ENCODE results near the gene TCF12. TPM values are rescaled to one million over a fixed set of nuclear protein-coding genes. Genes with fewer than 3 reads are reported as not detected.

TCF12 gene
- total and polyA plus RNA-seq, 2 of the 8 experiments (the other 6 are each of a cell fraction or from before 2014, with no cell fraction given), result 85.8 to 101 TPM

DNA sequence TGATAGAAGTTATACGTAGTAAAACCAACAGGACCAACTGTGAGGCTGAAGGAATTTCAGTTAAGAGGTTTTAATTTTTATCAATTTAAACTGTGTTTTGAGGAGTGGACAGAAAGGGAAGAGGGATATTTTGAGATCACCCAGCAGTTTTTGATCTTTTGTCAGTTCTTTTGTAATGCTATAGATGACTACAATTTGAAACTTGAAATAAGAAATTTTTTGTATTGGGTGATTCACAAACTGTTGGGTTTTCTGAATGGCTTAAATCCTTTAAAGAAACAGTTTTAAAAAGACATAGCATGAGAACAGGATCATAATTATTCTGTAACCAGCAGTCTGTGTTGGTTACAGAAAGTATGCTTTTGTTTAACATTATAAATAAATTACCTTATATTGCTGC lies 67.4 kb downstream of the TCF12 start:
- Histone ChIP-seq H2BK12ac (ENCODE audit: low read depth, low read length) (no peak overlapping the region), H3K14ac (ENCODE audit: insufficient read length) (no peak overlapping the region), H2AK5ac (ENCODE audit: low read depth, low read length) (no peak overlapping the region), H4K8ac (ENCODE audit: extremely low read depth, insufficient read depth, low read length) (no peak overlapping the region), H4K91ac (replicated peaks; ENCODE audit: insufficient read length, low read length) (no peak overlapping the region), H2BK20ac (ENCODE audit: low read length) (no peak overlapping the region), H3K79me2 (ENCODE audit: control insufficient read depth in 1 of 2, insufficient read depth in 2 of 2, low read length in 2 of 2) (peaks cover 0 to 98% of the 10 kb centered on the region in 2 experiments; a peak in 2 of 4 replicates), H2AFZ (ENCODE audit: low read length) (no peak overlapping the region), H3K9ac (replicated peaks in 1 of 4; ENCODE audit: extremely low read depth in 1 of 4, low read depth in 3 of 4, low read length in 3 of 4) (no peak overlapping the region), H4K20me1 (replicated peaks in 1 of 2; ENCODE audit: control insufficient read depth in 1 of 2, insufficient read depth in 2 of 2, low read length in 2 of 2) (peaks cover 2 to 8% of the 10 kb centered on the region in 2 experiments), H3K9me3 (ENCODE audit: insufficient read depth in 2 of 2, low read depth in 1 of 2, low read length in 1 of 2) (no peaks in the 10 kb centered on the region), H3K27ac (ENCODE audit: low read depth, low read length) (no peak overlapping the region), H4K5ac (ENCODE audit: insufficient read length, low read depth, low read length) (no peak overlapping the region), H3K4ac (replicated peaks; ENCODE audit: insufficient read length, low read depth, low read length) (no peak overlapping the region), H3K4me3 (ENCODE audit: extremely low read depth in 1 of 4, insufficient read depth in 2 of 4, low read depth in 3 of 4, low read length in 4 of 4) (no peak overlapping the region), H3K23ac (ENCODE audit: insufficient read length) (no peak overlapping the region), H3K27me3 (replicated peaks in 1 of 4; ENCODE audit: control insufficient read depth in 3 of 4, extremely low read depth in 1 of 4, insufficient read depth in 3 of 4, low read length in 3 of 4) (no peaks in the 10 kb centered on the region), H3K36me3 (ENCODE audit: control insufficient read depth in 2 of 4, insufficient read depth in 4 of 4, low read length in 3 of 4) (no peaks in the 10 kb centered on the region), H3K4me2 (ENCODE audit: insufficient read depth in 1 of 2, low read depth in 2 of 2, low read length in 2 of 2) (no peak overlapping the region), H2BK5ac (ENCODE audit: low read depth, low read length) (no peak overlapping the region), H2BK120ac (replicated peaks; ENCODE audit: low read depth, low read length) (no peak overlapping the region), H3K18ac (ENCODE audit: extremely low read depth, low read length) (no peak overlapping the region), H3K56ac (replicated peaks; ENCODE audit: insufficient read length, low read depth, low read length) (no peak overlapping the region), H2BK15ac (ENCODE audit: low read length) (no peak overlapping the region), H3K4me1 (replicated peaks in 1 of 4; ENCODE audit: control insufficient read depth in 3 of 4, insufficient read depth in 4 of 4, low read length in 3 of 4) (no peaks in the 10 kb centered on the region; a peak in 2 of 7 replicates), H3K23me2 (ENCODE audit: low read depth, low read length) (no peaks in the 10 kb centered on the region; the same call in 1 of the 2 replicates), H3K79me1 (ENCODE audit: low read depth, low read length) (no peaks in the 10 kb centered on the region; the same call in 1 of the 2 replicates)
- WGBS, 2 experiments (ENCODE audit: extremely low coverage in 1 of 2, insufficient coverage in 1 of 2, insufficient read length in 1 of 2, insufficient replicate concordance in 2 of 2, low coverage in 1 of 2, low lambda C conversion rate in 2 of 2, missing lambda C conversion rate in 1 of 2), result 92% methylated on average over 1 of the region's 1 CpG; no CpG with 5 or more reads in 1 of the 2 experiments
- FAIRE-seq, result no peak
- no peak for DNase-seq (ENCODE audit: low read depth in 1 of 2, low spot score in 2 of 2)
- TF ChIP-seq BRCA1 (IDR thresholded peaks at IDR 0.05; ENCODE audit: low read depth, low read length) (no peak), BCL11A (IDR thresholded peaks at IDR 0.05; ENCODE audit: low read depth in 2 of 2, low read length in 2 of 2) (no peak)
- CTCF ChIA-PET (ENCODE audit: partially characterized antibody), result no interaction called here
- POLR2A ChIA-PET (ENCODE audit: partially characterized antibody), result no interaction called here
